Eye (tissue), 1 donor: ENCODE data around the gene SNAPC2.
"Not testable (repeated sequence)": the region's sequence is repeated elsewhere in the genome, so short reads cannot be mapped to it uniquely, and the experiment has no call there.

ENCODE experiments used
- DNase-seq: peaks from one replicate; pipeline ENCODE4 v3.0.0-alpha.2; 2015

The SNAPC2 gene

DNA sequence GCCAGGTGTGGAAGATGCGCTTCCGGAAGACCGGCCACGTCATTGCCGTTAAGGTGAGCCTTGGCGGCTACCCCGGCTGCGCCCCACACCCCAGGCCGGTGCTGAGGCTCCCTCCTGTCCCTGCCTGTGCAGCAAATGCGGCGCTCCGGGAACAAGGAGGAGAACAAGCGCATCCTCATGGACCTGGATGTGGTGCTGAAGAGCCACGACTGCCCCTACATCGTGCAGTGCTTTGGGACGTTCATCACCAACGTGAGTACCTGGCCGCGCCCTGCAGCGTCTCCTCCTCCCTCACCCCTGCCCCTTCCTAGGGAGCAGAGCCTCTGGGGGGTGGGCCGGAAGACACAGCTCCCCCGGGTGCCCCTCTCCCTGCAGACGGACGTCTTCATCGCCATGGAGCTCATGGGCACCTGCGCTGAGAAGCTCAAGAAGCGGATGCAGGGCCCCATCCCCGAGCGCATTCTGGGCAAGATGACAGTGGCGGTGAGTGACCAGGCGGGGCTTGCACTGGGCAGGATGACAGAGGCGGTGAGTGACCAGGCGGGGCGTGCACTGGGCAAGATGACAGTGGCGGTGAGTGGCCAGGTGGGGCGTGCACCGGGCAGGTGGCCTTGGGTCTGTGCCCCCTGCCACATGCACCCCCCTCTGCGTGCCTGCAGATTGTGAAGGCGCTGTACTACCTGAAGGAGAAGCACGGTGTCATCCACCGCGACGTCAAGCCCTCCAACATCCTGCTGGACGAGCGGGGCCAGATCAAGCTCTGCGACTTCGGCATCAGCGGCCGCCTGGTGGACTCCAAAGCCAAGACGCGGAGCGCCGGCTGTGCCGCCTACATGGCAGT is 9.6 kb upstream of the SNAPC2 start:
- DNase-seq = no peak

DNA sequence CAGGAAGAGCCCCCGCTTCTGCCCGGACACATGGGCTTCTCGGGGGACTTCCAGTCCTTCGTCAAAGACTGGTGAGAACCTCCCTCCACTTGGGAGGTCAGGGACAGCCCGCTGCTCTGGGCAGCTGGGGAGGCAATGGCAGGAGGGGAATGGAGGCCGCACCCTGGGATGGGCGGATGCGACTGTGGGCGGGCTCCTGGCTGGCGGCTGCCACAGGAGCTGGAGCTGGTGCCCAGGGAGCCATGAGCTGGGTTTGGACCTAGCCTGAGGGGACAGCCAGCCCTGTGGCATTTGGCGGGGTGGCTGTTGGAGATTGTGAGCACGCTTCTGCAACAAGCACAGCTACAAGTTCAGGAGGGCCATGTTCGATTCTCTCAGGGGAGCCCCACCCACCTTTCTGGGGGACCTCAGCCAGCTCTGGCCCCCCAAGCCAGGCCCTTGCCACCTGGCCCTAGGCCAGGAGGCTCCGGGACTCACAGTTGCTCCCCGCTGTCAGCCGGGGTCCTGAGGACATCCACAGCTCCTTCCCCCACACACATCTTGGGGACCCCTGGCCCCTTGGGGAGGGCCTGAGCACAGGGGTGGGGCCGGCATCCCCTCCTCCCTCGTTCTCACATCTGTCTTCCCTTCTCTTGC is 8.5 kb upstream of the SNAPC2 start:
- DNase-seq = no peak

DNA sequence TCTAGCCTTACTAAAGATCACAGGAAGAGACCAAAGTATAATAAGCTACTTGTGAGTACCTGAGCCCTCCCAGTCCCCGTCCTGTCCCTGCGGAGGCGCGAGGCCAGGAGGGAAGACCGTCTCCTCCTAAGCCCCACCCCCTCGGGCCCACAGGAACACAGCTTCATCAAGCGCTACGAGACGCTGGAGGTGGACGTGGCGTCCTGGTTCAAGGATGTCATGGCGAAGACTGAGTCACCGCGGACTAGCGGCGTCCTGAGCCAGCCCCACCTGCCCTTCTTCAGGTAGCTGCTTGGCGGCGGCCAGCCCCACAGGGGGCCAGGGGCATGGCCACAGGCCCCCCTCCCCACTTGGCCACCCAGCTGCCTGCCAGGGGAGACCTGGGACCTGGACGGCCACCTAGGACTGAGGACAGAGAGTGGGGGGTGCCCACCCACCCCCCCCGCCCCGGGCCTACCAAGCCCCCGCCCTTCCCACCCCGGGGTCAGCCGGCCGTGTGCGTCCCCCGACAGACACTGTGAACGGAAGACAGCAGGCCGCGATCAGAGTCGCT is 7.9 kb upstream of the SNAPC2 start:
- DNase-seq = no peak

DNA sequence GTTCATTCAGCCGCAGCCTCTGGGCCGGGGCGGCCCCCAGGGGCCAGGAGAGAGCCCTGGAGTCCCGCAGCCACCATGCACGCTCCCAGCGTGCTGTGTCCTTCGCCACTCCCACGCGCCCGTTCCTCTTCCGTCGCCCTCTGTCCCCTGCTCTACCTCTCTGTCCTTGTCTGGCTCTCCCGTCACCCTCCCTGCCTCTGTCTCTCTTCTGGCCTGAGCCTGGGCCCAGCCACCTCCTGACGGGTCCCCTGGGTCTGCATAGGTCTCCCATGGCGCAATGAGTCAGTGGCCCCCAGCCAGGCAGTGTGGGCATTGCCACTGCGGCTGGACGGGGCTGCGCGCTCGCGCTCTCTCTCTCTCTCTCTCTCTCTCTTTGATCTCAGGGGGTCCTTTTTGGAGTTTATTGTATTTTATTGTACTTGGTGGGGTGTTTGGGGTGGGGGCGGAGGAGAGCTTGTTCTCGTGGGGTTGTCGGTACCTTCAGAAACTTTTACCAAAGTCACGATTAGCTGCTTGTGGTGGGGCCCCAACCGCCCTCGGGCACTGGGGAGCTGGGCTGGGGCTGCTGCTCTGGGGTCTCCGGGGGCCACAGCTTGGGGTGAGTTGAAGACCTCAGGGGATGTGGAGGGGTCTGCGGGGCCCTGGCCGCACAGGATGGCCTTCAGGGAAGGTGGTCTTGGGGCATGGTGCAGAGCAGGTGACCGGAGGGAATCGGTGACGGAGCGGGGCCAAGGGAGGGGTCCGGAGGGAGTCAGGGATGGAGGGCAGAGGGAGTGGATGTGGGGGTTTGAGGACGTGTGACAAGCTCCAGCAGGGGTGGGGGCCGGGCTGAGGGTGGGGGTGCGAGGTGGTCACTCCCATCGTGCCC is 7.2 kb upstream of the SNAPC2 start:
- no peak for DNase-seq

DNA sequence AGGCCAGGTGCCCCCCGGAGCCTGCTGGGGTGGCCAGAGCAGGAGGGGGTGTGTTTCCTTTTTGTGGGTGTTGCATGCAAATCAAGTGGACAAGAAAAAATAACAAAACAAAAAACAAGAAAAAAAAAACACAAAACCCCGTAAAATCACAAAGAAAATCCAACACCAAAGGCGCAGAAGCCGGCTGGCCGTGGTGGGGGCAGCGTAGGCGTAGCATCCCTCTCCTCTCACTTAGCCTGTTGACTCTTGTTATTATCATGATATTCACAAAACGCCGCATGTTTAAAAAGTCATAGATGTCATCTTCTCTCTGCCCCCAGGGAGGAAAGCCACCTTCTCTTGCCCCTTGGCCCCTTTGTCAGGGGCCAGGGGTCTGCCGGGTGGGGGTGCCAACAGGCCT is 6.5 kb upstream of the SNAPC2 start:
- DNase-seq = no peak

DNA sequence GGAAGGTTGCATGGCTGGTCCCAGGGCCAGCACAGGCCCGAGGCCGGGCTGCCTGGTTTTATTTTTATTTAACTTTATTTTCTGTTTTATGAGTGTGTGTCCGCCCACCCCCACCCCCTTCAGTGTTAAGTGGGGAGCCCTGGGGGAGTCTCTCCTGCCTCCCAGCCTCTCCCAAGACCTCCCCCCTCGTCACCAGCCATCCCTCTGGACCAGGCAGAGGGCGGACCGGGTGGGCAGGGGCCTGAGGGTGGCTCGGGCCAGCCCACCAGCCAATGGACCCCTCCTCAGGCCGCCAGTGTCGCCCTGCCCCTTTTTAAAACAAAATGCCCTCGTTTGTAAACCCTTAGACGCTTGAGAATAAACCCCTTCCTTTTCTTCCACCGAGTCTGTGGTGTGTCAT is 6.0 kb upstream of the SNAPC2 start:
- no peak for DNase-seq

DNA sequence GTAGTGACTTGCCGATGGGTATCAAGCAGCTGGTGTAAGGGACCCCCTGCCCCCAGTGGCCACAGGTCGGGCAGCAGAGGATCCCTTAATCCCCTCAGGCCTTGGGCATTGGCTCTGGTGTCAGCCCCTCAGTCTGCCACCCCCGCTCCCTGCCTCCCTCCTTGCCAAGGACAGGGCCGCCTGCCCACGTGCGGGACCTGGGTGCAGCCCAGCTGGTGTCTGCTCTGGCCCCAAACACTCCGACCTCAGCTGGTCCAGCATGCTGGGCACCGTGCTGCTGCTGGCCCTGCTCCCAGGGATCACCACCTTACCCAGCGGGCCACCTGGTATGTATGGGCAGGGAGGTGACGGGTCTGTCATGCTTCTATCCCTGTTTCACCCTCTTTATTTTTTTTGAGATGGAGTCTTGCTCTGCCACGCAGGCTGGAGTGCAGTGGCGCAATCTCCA is 5.5 kb upstream of the SNAPC2 start, which contains the start of gene TGFBR3L:
Gene TGFBR3L, plus strand, starts transcription at position 233 of the 448 bp plus-strand sequence.
- DNase-seq = no peak

DNA sequence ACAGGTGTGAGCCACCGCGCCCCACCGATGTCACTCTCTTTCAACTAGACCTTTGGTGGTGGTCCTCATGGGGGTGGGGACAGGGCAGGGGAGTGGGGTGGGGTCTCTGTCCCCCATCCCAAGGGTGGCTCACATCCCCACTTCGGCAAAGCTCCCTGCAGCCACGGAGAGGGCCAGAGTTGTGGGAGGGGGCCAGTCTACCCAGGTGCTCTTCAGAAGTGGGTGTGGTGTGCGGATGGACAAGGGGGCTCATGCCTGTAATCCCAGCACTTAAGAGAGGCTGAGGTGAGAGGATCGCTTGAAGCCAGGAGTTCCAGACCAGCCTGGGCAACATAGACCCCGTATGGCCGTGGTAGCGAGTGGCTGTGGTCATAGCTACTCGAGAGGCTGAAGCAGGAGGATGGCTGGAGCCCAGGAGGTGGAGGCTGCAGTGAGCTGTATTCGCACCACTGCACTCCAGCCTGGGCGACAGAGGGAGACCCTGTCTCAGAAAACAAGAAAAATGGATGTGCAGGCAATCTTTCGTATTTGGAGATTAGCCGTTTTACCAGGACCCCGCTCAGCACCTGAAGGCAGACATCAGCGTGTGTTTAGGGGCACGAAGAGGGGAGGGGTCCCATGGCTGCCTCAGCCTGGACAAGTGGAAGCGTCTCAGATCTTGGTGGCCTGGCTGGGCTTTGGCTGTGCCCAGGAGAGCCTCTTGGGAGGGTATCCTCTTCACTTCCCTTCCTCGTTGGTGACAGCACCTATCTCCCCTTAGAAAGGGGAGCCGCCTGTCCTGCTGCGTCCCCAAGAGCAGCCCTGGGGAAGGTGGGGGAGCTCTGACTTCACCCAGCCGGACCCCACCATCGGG is 4.7 kb upstream of the SNAPC2 start:
- DNase-seq = peak; percentile 47

DNA sequence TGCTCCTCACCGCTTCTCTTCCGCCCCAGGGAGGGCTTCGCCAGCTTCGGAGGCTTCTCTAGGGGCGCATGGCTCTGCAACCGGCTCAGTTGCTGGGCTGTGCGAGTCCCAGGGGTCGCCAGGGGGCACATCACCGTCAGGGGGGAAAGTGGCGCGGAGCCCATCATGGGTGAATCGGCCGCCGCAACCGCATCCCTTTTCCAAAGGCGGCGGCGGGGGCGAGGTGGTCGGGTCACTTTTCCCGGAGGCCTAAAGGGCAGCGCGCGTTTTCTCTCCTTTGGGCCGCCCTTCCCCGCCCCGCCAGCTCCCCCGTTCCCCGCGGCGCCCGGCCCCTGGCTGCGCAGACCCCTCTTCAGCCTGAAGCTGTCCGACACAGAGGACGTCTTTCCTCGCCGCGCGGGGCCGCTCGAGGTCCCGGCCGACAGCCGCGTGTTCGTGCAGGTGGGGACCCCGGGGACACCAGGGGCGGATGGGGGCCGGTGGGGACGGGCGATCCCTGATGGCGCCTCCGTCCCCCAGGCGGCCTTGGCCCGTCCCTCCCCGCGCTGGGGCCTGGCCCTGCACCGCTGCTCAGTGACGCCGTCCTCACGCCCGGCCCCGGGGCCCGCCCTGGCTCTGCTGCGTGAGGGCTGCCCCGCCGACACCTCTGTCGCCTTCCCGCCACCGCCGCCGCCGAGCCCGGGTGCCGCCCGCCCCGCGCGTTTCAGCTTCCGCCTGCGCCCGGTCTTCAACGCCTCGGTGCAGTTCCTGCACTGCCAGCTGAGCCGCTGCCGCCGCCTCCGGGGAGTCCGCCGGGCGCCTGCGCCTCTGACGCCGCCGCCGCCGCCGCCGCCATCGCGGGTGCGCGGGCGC is 3.8 kb upstream of the SNAPC2 start:
- peak; percentile 56 for DNase-seq

DNA sequence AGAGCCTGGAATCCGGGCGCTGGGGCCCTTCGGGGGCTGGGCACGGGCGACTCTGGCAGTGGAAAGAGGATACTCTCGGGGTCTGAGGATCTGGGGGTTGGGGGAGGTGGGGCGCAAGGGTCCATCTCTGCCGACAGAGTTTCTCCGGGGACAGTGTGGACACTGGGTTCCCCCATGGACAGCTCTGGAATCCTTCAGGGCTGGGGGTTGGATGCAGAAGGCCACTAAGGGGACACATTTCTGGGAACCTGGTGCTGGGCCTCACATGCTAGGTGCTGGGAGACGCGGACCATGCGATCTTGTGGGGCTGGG is 3.2 kb upstream of the SNAPC2 start:
- peak; percentile 54 for DNase-seq

DNA sequence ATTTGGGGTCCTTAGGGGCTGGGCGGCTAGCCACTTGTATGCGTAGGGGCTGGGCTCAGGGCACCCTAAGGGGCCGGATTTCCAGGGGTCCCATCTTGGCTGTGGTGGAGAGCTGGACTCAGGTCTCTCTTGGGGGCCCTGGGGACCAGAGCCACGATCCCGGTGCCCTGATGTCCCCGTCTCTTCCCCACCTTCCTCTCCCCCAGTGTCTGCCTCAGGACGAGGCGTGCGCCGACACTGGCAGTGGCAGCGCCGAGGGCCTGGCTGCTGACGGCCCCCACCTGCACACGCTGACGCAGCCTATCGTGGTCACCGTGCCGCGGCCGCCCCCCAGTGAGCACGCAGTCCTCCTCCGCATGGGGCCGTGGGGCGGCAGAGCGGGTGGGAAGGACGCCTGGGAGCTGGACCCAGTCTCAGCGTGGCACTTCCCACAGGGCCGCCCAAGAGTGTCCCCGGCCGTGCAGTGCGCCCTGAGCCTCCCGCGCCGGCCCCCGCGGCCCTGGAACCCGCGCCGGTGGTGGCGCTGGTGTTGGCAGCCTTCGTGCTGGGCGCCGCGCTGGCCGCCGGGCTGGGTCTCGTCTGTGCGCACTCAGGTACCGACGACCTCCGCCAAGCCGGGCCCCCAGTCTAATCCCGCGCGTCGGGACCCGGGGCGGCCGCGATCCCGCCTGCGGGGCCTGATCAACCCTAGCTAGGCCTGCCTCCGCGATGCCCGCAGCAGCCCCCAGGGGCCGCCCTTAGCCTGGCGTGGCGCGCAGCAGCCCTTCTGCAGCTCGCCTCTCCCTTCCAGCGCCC is 2.7 kb upstream of the SNAPC2 start:
- DNase-seq = peak; percentile 81

DNA sequence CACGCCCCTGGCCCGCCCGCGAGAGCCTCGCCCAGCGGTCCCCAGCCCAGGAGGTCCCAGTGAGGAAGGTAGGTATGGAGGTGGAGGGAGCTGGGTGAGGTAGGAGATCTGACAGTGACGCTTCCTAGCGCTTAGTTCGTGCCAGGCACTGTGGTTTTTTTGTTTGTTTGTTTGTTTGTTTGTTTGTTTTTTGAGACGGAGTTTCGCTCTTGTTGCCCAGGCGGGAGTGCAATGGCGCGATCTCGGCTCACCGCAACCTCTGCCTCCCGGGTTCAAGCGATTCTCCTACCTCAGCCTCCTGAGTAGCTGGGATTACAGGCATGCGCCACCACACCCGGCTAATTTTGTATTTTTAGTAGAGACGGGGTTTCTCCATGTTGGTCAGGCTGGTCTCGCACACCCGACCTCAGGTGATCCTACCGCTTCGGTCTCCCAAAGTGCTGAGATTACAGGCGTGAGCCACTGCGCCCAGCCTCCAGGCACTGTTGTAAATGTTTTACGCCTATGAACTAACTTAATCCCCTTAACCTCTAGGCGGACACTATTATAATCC is 2.0 kb upstream of the SNAPC2 start:
- DNase-seq = not testable (repeated sequence)

DNA sequence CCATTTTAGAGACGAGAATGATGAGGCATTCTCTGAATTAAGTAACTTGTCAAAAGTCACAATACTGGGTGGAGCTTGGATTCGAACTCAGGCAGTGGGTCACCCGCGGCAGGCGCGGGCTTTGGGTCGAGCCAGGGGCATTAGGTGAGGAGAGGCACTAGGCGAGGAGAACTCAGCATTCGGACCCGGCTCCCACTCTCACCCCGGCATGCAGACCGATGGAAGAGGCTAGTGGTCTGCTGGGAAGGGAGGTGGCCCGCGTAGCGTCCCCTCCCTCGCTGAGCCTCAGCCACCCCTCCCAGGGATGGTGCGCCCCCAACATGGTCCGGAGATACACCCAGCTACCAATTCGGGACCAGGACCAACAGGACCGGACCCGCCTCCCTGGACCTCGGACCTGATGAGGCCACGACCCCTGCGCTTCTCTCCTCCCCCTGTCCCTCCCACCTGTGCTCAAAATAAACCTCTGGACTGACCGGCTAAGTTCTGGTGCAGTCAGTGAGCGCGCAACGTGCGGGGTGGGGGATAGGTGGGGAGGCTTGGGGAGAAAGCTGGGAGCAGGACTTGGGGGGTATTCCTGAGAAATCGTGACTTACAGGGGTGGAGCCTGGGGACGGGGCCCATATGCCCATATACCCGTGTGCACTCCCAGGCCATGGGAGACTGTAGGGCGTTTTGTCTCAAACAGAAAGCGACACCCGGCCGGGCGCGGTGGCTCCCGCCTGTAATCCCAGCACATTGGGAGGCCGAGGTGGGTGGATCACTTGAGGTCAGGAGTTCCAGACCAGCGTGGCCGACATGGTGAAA is 1.3 kb upstream of the SNAPC2 start:
- DNase-seq = peak; percentile 20

DNA sequence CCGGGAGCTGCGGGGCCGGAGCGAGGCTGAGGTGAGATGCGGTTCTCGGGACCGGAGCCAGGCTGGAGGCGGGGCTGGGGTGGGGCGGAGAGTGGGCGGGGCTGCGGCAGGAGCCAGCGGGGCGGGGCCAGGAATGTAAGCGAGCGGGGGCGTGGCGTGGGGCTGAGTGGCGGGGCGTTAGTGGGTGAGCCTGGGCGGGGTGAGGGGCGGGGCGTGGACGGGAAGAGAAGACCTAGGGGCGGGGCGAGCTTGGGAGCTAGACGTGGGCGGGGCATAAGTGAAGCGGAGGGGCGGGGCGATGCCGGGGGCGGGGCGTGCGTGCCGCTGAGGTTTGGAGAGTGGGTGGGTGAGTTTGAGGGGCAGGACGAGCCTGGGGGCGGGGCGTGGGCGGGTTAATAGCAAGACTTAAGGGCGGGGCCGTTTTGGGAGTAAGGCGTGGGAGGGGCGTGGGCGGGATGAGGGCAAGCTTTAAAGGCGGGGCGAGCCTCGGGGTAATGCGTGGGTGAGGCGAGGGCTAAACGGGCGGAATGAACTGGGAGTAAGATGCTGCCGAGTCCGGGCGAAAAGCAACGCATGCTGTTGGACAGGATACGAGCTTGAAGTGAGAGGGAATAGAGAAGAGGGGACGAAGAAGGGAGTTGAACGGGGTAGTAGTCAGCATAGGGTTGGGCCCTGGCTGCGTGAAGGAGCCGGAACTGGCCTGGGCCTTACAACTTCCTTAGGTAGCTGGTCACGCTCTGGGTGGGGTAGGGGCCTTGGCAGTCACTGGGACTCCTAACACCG is 572 bp downstream of the SNAPC2 start:
- DNase-seq = peak; percentile 98

DNA sequence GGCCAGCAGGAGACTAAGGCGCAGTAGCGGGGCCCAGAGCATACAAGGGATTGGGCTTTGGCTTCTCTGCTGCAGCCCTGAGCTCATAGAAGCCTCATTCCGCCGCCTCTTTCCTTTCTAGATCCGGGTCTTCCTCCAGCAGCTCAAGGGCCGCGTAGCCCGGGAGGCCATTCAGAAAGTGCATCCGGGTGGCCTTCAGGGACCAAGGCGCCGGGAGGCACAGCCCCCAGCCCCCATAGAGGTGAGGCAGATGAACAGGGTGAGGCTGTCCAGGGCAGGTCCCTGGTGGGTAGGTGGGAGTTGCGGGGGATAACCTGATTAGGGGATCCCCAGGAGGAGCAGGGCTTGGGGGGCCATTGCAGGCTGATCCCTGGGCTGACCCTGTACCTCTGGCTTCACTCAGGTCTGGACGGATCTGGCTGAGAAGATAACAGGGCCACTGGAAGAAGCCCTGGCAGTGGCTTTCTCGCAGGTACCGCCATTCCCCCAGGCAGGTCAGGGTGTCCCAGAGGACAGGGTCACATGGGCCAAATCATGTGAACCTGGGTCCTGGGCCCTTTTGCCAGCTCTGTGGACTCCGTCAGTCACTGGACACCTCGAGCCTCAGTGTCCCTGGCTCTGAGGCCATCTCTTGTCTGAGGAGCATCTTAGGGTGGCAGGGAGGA is 1.3 kb downstream of the SNAPC2 start:
- no peak for DNase-seq

DNA sequence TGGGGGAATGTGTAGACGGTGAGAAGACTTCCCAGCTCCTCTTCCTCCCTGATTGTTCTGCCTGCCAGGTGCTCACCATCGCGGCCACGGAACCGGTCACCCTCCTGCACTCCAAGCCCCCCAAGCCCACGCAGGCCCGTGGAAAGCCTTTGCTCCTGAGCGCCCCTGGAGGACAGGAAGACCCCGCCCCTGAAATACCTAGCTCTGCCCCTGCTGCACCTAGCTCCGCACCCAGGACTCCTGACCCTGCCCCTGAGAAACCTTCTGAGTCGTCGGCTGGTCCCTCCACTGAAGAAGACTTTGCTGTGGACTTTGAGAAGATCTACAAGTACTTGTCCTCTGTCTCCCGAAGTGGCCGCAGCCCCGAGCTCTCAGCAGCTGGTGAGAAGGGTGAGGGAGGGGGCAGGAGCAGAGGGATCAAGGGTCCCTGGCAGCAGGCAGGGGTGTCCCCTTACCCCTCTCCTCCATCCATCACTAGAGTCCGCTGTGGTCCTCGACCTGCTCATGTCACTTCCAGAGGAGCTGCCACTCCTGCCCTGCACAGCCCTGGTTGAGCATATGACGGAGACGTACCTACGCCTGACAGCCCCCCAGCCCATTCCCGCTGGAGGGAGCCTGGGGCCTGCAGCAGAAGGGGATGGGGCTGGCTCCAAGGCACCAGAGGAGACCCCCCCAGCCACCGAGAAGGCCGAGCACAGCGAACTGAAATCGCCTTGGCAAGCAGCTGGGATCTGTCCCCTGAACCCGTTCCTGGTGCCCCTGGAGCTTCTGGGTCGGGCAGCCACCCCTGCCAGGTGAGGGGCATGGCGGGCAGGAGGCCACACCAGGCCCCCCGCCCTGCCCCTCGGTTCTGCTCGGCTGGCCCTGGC is 2.1 kb downstream of the SNAPC2 start:
- DNase-seq = no peak

DNA sequence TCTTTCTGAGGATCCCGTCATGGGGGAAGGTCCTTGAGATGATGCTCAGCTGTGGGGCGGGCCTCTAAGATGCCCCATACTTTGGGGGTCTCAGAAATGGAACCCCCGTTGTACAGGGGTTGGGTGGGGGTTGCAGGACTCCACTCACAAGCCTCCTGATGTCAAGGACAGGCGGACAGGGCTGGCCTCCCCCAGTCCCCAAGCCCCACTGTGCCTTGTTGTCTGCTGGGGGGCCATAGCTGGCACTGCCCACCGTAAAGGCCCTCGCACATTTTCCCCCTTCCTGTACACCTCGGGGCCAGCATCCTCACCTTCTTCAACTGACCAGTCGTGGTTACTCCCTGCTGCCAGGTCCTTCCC is 2.7 kb downstream of the SNAPC2 start:
- DNase-seq = no peak
